Measurements from ENCODE around the gene PER3.

PER3 gene

GRCh38 chr1:7868070-7868780, 84.1 kb downstream of the PER3 start:
- TF ChIP-seq, protein P1, sequence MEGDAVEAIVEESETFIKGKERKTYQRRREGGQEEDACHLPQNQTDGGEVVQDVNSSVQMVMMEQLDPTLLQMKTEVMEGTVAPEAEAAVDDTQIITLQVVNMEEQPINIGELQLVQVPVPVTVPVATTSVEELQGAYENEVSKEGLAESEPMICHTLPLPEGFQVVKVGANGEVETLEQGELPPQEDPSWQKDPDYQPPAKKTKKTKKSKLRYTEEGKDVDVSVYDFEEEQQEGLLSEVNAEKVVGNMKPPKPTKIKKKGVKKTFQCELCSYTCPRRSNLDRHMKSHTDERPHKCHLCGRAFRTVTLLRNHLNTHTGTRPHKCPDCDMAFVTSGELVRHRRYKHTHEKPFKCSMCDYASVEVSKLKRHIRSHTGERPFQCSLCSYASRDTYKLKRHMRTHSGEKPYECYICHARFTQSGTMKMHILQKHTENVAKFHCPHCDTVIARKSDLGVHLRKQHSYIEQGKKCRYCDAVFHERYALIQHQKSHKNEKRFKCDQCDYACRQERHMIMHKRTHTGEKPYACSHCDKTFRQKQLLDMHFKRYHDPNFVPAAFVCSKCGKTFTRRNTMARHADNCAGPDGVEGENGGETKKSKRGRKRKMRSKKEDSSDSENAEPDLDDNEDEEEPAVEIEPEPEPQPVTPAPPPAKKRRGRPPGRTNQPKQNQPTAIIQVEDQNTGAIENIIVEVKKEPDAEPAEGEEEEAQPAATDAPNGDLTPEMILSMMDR (IDR thresholded peaks at IDR 0.05; ENCODE audit: low read depth, low read length, missing control alignments), result no peak
- in situ Hi-C loops (cut with HindIII; ENCODE audit: low sequenced_read_pairs), result no loop called here
- DNase-seq (ENCODE audit: low read depth), result no peak

DNA sequence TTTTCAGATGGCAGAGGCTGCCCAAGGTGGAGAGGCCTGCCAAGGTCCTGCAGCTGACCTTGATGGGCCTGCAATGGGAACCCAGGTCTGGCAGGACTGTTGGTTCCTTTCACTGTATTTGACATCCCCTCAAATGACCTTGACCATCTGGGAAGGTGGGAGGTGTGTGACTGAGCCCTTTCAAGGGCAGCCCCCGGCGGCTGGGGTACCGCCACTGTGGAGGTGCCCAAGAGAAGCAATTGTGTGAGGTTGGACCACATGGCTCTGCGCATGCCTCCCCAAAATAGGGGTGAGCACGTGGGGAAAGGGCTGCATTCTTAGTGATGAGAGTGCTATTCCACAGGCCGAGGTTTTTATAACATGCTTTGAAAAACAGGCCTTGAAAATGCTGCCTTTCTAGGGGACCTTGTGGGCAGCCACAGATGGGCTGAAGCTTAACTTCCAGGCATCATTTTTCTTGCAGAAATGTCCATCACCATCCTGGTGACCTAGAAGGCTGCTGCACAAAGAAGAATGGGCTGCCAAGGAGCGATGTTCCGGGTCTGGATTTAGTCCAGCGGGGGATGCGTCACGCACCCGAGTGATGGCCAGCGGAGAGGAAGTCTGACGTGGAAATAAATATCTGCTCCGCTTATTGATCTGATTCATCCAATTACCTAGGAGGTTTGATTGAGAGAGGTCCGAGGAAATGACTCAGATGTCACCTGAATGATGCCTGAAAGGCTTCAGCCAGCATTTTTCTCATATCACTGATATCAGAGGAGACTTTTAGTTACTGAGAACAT, 85.2 kb downstream of the PER3 start:
- no peak for DNase-seq (ENCODE audit: low read depth)
- no peak overlapping the region for H3K4me3 ChIP-seq (ENCODE audit: low read depth, low read length)
- in situ Hi-C loops (cut with HindIII; ENCODE audit: low sequenced_read_pairs), result no loop called here
- TF ChIP-seq, protein P1 (IDR thresholded peaks at IDR 0.05; ENCODE audit: low read depth, low read length, missing control alignments), result no peak

More at GRCh38 chr1:7868070-7868780, 84.1 kb downstream of the PER3 start:
- no peak overlapping the region for H3K4me3 ChIP-seq (ENCODE audit: low read depth, low read length)

DNA sequence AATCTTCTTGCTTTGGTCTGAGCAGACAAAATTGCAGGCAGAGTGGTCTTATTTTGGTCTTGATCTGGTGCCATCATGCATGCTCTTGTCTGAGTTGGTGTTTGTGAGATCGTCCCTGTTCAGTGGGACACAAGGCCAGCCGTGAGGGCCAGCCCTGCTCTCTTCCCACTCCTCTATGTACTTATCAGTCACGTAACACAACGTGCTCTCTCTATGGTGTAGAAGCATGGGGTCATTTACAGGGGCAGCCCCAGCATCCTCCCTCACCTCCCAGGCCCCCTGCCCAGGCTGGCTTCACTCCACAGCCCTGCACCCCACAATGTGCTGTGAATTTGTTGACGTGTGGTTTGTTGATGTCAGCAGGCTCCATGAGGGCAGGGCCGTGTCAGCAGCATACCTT, 87.0 kb downstream of the PER3 start:
- no peak for DNase-seq (ENCODE audit: low read depth)
- H3K4me3 ChIP-seq (ENCODE audit: low read depth, low read length), result no peak overlapping the region
- TF ChIP-seq, protein P1 (IDR thresholded peaks at IDR 0.05; ENCODE audit: low read depth, low read length, missing control alignments), result no peak
- in situ Hi-C loops (cut with HindIII; ENCODE audit: low sequenced_read_pairs), result no loop called here

DNA sequence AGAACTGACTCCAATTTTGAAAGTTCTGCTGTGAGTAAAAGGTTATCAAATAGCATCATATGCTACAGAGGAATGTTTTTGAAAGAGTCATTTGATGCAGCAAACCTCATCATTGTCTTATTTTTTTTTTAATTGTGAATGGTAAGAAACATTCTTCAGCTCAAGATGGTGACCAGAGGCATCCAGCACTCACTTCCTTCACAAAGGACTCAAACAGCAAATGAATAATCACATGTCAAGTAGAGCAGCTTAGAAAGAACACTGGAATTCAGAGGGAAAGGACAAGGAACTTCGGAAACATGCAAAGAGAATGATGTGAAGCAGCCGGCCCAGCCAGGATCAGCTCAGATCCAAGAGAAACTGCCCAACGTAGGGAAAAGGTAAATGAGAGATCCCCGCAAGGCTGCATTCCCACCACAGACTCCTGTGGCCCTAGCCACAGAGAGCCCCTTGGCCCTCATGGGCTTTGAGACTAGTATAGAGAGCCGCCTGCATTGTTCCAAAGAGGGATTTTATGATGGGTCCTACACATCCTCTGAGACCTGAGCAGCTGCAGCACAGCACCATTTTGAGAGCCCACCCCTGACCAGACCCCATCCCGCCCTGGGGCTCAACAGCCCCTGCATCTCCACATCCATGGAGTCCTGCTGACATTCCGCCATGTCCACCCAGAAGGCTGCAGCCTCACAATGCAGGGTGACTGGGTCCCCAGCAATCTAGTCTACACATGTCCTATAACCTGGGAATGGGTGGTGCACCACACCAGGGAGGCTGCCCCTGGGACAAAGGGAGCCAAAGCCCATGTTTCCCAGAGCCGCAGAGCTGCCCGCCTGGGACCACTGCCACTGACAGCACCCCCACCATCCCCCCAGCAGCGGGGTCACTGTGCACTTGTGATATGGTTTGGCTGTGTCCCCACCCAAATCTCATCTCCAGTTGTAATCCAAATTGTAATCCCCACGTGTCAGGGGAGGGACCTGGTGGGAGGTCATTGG, 90.0 kb downstream of the PER3 start:
- in situ Hi-C loops (cut with HindIII; ENCODE audit: low sequenced_read_pairs), result no loop called here
- no peak for DNase-seq (ENCODE audit: low read depth)
- TF ChIP-seq, protein P1 (IDR thresholded peaks at IDR 0.05; ENCODE audit: low read depth, low read length, missing control alignments), result no peak
- H3K4me3 ChIP-seq (ENCODE audit: low read depth, low read length), result no peak overlapping the region

GRCh38 chr1:7878027-7878426, 93.9 kb downstream of the PER3 start:
- in situ Hi-C loops (cut with HindIII; ENCODE audit: low sequenced_read_pairs), result no loop called here
- no peak overlapping the region for H3K4me3 ChIP-seq (ENCODE audit: low read depth, low read length)
- TF ChIP-seq, protein P1 (IDR thresholded peaks at IDR 0.05; ENCODE audit: low read depth, low read length, missing control alignments), result no peak
- DNase-seq (ENCODE audit: low read depth), result no peak

GRCh38 chr1:7879228-7879627, 95.1 kb downstream of the PER3 start:
- TF ChIP-seq, protein P1 (IDR thresholded peaks at IDR 0.05; ENCODE audit: low read depth, low read length, missing control alignments), result no peak
- in situ Hi-C loops (cut with HindIII; ENCODE audit: low sequenced_read_pairs), result no loop called here
- DNase-seq (ENCODE audit: low read depth), result no peak
- H3K4me3 ChIP-seq (ENCODE audit: low read depth, low read length), result no peak overlapping the region

All from astrocyte of the cerebellum (primary cell).